Iris pigment epithelial cell (primary cell): Measurements from ENCODE around the gene TGFBRAP1.
A peak's percentile ranks its signal among the peaks of the same experiment; 100 is the strongest.

ENCODE experiments used
- DNase-seq: peaks from one replicate; pipeline ENCODE4 v3.0.0-alpha.2; 2011; ENCODE audit warnings: low read depth

Gene TGFBRAP1

GRCh38 chr2:105237045-105237765, 92.3 kb downstream of the TGFBRAP1 start:
- DNase-seq = no peak

- no peak for DNase-seq
Observed at GRCh38 chr2:105236060-105236424, 93.5 kb downstream of the TGFBRAP1 start.

GRCh38 chr2:105235388-105236059, 94.0 kb downstream of the TGFBRAP1 start:
- DNase-seq = peak; percentile 87

- no peak for DNase-seq
Observed at GRCh38 chr2:105231232-105231619, 98.3 kb downstream of the TGFBRAP1 start.

- no peak for DNase-seq
Observed at GRCh38 chr2:105224444-105224843, 105.1 kb downstream of the TGFBRAP1 start.

GRCh38 chr2:105220604-105221003, 108.9 kb downstream of the TGFBRAP1 start:
- DNase-seq = no peak

- DNase-seq = no peak
Observed at GRCh38 chr2:105215586-105216192, 113.8 kb downstream of the TGFBRAP1 start.
